Parathyroid adenoma (tissue), 2 donors: ENCODE measurements around the gene EOLA2.

Source experiments
- H2AFZ ChIP-seq: fragments of 300-600 bp; sonication (generic); one replicate; pipeline ENCODE4 v1.7.0; 2017; ENCODE audit warnings: antibody characterized with exemption, mild to moderate bottlenecking
- H3K27ac ChIP-seq: fragments of 300-600 bp; sonication (generic); one replicate; pipeline ENCODE4 v1.7.0; 2017
- H3K27me3 ChIP-seq: fragments of 300-600 bp; sonication (generic); one replicate; pipeline ENCODE4 v1.7.0; 2017; ENCODE audit warnings: low read length; ENCODE audit not compliant: control insufficient read depth, insufficient read depth
- H3K36me3 ChIP-seq: fragments of 300-600 bp; sonication (generic); one replicate; pipeline ENCODE4 v1.7.0; 2017; ENCODE audit warnings: low read length; ENCODE audit not compliant: control insufficient read depth, insufficient read depth
- H3K4me1 ChIP-seq: fragments of 300-600 bp; sonication (generic); one replicate; pipeline ENCODE4 v1.7.0; 2017; ENCODE audit warnings: control low read depth
- H3K4me2 ChIP-seq: fragments of 300-600 bp; sonication (generic); one replicate; pipeline ENCODE4 v1.7.0; 2017; ENCODE audit warnings: low read length
- H3K4me3 ChIP-seq: fragments of 300-600 bp; sonication (generic); one replicate; pipeline ENCODE4 v1.7.0; 2017; ENCODE audit warnings: low read depth, low read length
- H3K79me2 ChIP-seq: fragments of 300-600 bp; sonication (generic); one replicate; pipeline ENCODE4 v1.7.0; 2017; ENCODE audit warnings: control low read depth
- H3K9ac ChIP-seq: fragments of 300-600 bp; sonication (generic); one replicate; pipeline ENCODE4 v1.7.0; 2017; ENCODE audit warnings: mild to moderate bottlenecking
- H3K9me3 ChIP-seq: fragments of 300-600 bp; sonication (generic); one replicate; pipeline ENCODE4 v1.7.0; 2017; ENCODE audit warnings: low read length; ENCODE audit not compliant: control insufficient read depth
- TF ChIP-seq, protein P1 (sequence below): fragments of 300-600 bp; sonication (generic); IDR thresholded peaks from one replicate; pipeline ENCODE4 v1.7.0; 2017; ENCODE audit warnings: antibody characterized with exemption, mild to moderate bottlenecking
- donor health status: primary hyperparathyroidism.

Gene EOLA2

DNA sequence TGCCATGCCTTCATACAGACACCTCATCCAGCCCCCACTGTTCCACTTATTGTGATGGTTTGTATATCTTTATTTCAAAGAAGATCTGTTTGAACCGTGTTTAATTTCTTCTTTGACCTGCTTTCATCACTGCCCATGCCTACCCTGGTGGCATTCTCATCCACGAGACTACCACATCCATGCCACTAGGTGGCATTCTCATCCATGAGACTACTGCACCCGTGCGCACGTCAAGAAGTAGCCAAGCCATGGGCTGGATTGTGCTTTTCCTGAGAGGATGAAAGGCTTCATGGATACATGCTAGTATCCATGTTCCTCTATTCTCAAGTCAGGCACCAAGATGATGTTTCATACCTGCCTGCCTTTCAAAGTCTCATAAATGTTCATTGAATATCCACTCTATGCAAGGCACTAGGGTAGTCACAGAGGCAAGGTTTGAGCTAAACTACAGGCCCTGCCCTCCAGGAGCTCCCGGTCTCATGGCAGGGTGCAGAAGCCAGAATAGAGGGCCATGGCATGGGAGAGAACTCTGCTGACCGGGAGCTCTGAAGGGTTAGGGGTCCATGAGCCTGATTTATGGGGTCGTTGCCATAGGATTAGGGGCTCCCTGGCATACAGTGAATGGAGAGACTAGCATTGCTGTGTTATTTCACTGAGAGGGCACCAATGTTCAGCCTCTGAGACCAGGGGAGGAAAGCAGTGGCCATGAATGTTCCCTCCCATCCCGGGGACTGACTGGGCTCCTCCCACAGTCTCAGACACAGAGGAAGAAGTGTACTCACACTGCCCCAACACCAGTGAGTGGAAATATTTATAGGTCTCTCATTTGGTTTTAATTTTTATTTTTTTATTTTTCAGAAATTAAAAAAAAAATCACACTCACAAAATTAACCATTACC is 24.8 kb upstream of the EOLA2 start:
- H3K27ac ChIP-seq, result no peak overlapping the region
- H3K36me3 ChIP-seq, result no peaks in the 10 kb centered on the region
- H3K79me2 ChIP-seq, result peaks cover 3% of the 10 kb centered on the region
- H3K9me3 ChIP-seq, result no peaks in the 10 kb centered on the region
- no peaks in the 10 kb centered on the region for H3K27me3 ChIP-seq
- H3K9ac ChIP-seq, result no peak overlapping the region
- H3K4me3 ChIP-seq, result no peak overlapping the region
- TF ChIP-seq, protein P1, sequence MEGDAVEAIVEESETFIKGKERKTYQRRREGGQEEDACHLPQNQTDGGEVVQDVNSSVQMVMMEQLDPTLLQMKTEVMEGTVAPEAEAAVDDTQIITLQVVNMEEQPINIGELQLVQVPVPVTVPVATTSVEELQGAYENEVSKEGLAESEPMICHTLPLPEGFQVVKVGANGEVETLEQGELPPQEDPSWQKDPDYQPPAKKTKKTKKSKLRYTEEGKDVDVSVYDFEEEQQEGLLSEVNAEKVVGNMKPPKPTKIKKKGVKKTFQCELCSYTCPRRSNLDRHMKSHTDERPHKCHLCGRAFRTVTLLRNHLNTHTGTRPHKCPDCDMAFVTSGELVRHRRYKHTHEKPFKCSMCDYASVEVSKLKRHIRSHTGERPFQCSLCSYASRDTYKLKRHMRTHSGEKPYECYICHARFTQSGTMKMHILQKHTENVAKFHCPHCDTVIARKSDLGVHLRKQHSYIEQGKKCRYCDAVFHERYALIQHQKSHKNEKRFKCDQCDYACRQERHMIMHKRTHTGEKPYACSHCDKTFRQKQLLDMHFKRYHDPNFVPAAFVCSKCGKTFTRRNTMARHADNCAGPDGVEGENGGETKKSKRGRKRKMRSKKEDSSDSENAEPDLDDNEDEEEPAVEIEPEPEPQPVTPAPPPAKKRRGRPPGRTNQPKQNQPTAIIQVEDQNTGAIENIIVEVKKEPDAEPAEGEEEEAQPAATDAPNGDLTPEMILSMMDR, result peak; percentile 60
- no peak overlapping the region for H3K4me2 ChIP-seq
- no peaks in the 10 kb centered on the region for H3K4me1 ChIP-seq
- no peak overlapping the region for H2AFZ ChIP-seq

DNA sequence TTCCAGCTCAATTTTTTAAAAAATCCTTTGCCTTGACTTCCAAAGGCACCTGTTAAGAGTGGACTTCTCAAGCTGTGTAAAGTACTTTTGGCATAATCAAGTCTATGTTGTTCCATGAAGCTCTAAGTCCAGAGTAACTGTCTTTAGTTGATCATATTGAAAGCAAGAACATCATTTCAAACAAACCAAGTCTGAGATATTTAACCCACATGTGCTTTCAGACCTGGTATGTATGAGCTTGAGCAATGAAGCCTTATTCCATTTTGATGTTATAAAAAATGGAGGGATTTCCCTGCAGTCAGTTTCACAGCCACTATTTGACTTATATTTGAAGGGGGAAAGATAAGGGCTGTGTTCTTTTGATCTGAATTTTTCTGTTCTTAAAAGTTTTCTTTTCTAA is 23.7 kb upstream of the EOLA2 start:
- TF ChIP-seq, protein P1, result no peak
- Histone ChIP-seq H3K4me1 (no peaks in the 10 kb centered on the region), H3K79me2 (peaks cover 3% of the 10 kb centered on the region), H2AFZ (no peak overlapping the region), H3K36me3 (no peaks in the 10 kb centered on the region), H3K27me3 (no peaks in the 10 kb centered on the region), H3K27ac (no peak overlapping the region), H3K4me3 (no peak overlapping the region), H3K9me3 (no peaks in the 10 kb centered on the region), H3K9ac (no peak overlapping the region), H3K4me2 (no peak overlapping the region)

DNA sequence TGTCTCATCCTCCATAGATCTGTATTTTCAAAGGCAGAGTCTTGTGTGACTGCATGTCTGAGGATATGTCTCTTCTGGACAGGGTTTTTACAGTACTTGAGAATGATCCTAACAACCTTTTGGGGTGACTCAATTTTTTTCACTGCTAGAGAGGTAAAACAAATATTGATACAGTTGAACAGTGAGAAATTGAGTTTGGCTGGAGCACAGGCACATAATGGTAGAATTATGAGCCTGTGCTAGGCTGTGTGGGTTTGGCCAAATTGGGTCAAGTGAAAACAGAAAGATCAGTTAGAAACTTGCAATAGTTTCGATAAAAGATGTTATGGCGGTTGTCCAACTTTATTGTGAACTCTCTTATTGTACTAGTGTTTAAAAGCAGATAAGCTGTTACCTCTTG is 23.3 kb upstream of the EOLA2 start:
- TF ChIP-seq, protein P1, result no peak
- no peaks in the 10 kb centered on the region for H3K36me3 ChIP-seq

DNA sequence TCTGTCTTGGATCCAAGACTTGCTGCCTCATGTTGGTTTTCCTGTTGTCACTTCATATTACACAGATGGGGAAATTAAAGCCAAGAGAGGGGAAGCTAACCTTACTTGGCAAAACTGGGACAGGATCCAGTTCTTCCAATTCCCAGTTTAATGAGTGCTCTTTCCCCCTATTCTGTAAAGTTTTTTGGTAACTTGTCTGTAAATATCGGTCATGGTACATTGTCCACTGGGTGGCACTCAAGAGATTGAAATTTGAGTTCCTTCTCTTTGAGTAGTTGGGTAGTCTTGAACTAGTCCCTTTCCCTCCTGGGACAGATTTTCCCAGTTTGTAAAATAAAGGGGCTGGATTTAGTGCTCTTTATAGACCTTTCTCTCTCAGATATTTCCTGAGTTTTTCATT is 12.4 kb upstream of the EOLA2 start:
- no peak overlapping the region for H3K27ac ChIP-seq
- no peak overlapping the region for H3K9ac ChIP-seq
- no peaks in the 10 kb centered on the region for H3K27me3 ChIP-seq
- no peak overlapping the region for H3K4me2 ChIP-seq
- TF ChIP-seq, protein P1, result peak; percentile 18
- H2AFZ ChIP-seq, result no peak overlapping the region
- H3K79me2 ChIP-seq, result no peaks in the 10 kb centered on the region
- no peaks in the 10 kb centered on the region for H3K36me3 ChIP-seq
- no peak overlapping the region for H3K4me3 ChIP-seq
- peaks cover 9% of the 10 kb centered on the region for H3K4me1 ChIP-seq
- no peaks in the 10 kb centered on the region for H3K9me3 ChIP-seq

More for the DNA sequence above, 23.3 kb upstream of the EOLA2 start:
- H3K79me2 ChIP-seq, result peaks cover 3% of the 10 kb centered on the region
- H3K27me3 ChIP-seq, result no peaks in the 10 kb centered on the region
- no peak overlapping the region for H3K27ac ChIP-seq
- no peaks in the 10 kb centered on the region for H3K4me1 ChIP-seq
- no peak overlapping the region for H3K4me2 ChIP-seq
- no peaks in the 10 kb centered on the region for H3K9me3 ChIP-seq
- no peak overlapping the region for H3K9ac ChIP-seq
- H3K4me3 ChIP-seq, result no peak overlapping the region
- H2AFZ ChIP-seq, result no peak overlapping the region
